ENCODE results near the gene PTPRN2.

DNA sequence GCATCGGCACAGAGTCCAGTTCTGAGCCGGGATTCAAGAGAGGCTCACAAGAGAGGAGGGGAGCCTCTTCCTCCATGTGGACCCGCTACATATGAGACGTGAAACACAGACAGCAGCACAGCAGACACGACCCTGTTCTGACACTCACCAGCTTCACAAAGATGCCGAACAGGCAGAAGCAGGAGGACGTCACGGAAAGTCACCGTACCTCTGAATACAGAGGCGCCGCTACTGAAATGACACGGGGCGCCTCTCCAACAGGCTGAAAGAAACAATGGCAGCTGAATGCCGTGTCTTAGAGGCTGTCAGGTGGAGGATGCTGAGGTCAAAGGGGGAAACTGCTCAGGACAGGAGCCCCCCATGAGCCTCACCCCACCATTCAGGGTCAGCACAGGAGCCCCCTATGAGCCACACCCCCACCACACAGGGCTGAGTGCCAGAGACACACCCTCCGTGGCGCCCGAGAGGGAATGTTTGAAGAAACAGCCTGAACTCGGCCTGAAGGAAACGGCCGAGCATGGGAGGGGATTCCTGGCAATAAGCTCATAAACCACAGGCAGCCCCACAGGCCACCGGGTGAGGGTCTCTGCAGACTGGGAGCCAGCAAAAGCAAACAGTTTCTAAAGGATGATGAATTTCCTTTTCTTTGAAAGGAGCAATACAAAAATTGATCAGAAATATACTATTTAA lies 510.3 kb downstream of the PTPRN2 start:
- no peak for TF ChIP-seq EZH2phosphoT487 (IDR thresholded peaks at IDR 0.05; ENCODE audit: borderline replicate concordance, low read depth, low read length)
- TF ChIP-seq, protein P1, sequence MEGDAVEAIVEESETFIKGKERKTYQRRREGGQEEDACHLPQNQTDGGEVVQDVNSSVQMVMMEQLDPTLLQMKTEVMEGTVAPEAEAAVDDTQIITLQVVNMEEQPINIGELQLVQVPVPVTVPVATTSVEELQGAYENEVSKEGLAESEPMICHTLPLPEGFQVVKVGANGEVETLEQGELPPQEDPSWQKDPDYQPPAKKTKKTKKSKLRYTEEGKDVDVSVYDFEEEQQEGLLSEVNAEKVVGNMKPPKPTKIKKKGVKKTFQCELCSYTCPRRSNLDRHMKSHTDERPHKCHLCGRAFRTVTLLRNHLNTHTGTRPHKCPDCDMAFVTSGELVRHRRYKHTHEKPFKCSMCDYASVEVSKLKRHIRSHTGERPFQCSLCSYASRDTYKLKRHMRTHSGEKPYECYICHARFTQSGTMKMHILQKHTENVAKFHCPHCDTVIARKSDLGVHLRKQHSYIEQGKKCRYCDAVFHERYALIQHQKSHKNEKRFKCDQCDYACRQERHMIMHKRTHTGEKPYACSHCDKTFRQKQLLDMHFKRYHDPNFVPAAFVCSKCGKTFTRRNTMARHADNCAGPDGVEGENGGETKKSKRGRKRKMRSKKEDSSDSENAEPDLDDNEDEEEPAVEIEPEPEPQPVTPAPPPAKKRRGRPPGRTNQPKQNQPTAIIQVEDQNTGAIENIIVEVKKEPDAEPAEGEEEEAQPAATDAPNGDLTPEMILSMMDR (conservative IDR thresholded peaks at IDR 0.05; ENCODE audit: low read length): no peak

Data from OCI-LY7 (cell line).